Stimulated activated CD8-positive, alpha-beta memory T cell treated with anti-CD3 and anti-CD28 coated beads, Interleukin-4, amount 100 ng/mL, for 24 hours (primary cell): ENCODE results near the gene EML1.

Source experiments
- DNase-seq: peaks from one replicate; pipeline ENCODE4 v3.0.0-alpha.2; 2020; ENCODE audit warnings: low read depth

Gene EML1

GRCh38 chr14:99904506-99904905, 111.3 kb downstream of the EML1 start:
- no peak for DNase-seq

GRCh38 chr14:99905121-99905520, 111.9 kb downstream of the EML1 start:
- no peak for DNase-seq

GRCh38 chr14:99907761-99908652, 114.8 kb downstream of the EML1 start:
- DNase-seq = no peak

GRCh38 chr14:99908653-99909250, 115.5 kb downstream of the EML1 start:
- no peak for DNase-seq

GRCh38 chr14:99909513-99910064, 116.4 kb downstream of the EML1 start:
- no peak for DNase-seq

GRCh38 chr14:99910337-99911309, 117.4 kb downstream of the EML1 start:
- DNase-seq = no peak

GRCh38 chr14:99915305-99916090, 122.3 kb downstream of the EML1 start:
- DNase-seq = no peak

- DNase-seq = no peak
These were observed 122.8 kb downstream of the EML1 start for GRCh38 chr14:99916091-99916383.

GRCh38 chr14:99918781-99919180, 125.6 kb downstream of the EML1 start:
- DNase-seq = no peak

GRCh38 chr14:99921425-99921824, 128.2 kb downstream of the EML1 start:
- DNase-seq = no peak

- no peak for DNase-seq
These were observed 131.2 kb downstream of the EML1 start for GRCh38 chr14:99924379-99924778.

- DNase-seq = no peak
These were observed 132.3 kb downstream of the EML1 start for GRCh38 chr14:99925471-99925870.

- no peak for DNase-seq
These were observed 135.8 kb downstream of the EML1 start for GRCh38 chr14:99928963-99929362.

- DNase-seq = no peak
These were observed 136.4 kb downstream of the EML1 start for GRCh38 chr14:99929601-99930000.

- no peak for DNase-seq
These were observed 137.4 kb downstream of the EML1 start for GRCh38 chr14:99930420-99931274.

GRCh38 chr14:99931308-99931707, 138.1 kb downstream of the EML1 start:
- DNase-seq = no peak

- no peak for DNase-seq
These were observed 142.8 kb downstream of the EML1 start for GRCh38 chr14:99936056-99936455.

GRCh38 chr14:99936738-99937474, 143.7 kb downstream of the EML1 start:
- DNase-seq = no peak

GRCh38 chr14:99937475-99938244, 144.4 kb downstream of the EML1 start:
- no peak for DNase-seq
